GM18511 (cell line): ENCODE data around the gene CMIP.

ENCODE experiments used
- ATAC-seq: cut with Tn5 transposase; IDR thresholded peaks from one replicate; pipeline ENCODE4 v1.9.1; 2021; ENCODE audit warnings: mild to moderate bottlenecking, moderate library complexity; ENCODE audit not compliant: unreplicated experiment

Gene CMIP

GRCh38 chr16:81458827-81459598 lies 14.4 kb downstream of the CMIP start:
- ATAC-seq, result no peak

- ATAC-seq, result no peak
These were observed 15.5 kb downstream of the CMIP start for GRCh38 chr16:81460075-81460474.

DNA sequence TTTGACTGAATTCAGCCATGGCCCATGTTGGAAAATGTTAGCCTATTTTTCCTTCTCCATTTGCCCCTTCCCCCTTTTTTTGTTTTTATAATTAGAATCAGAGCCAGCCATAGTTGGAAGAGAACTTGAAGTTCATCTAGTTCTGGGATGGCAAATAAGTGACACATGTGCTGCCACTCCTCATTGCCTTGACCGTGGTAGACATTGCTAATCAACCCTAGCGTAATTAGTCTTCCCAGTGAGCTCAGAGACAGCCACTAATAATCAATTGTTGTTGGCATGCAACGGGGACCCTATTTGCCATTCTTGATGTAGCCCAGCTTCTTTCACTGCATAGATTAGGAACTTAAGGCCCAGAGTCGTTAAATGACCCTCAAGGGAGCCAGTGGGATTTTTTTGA lies 16.6 kb downstream of the CMIP start:
- ATAC-seq, result no peak

GRCh38 chr16:81461766-81462165 lies 17.2 kb downstream of the CMIP start:
- ATAC-seq, result no peak

DNA sequence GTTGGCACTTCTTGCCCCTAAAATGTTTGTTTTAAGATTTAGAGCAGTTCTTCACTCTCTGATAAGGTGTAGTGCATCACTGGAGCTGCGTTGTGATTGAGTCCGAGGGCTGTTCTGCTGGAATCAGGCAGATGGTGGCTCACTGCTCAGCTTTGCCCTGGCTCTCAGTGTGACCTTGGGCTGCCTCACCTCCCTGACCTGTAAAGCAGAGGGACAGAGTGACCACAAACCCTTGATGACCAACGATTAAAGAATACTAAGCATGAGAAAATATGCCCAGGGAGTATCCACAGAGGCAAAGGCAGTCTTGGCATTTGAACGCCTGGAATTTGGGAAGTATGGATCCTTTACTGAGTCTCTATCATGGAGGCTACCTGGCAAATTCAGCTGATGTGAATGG lies 18.1 kb downstream of the CMIP start:
- no peak for ATAC-seq

DNA sequence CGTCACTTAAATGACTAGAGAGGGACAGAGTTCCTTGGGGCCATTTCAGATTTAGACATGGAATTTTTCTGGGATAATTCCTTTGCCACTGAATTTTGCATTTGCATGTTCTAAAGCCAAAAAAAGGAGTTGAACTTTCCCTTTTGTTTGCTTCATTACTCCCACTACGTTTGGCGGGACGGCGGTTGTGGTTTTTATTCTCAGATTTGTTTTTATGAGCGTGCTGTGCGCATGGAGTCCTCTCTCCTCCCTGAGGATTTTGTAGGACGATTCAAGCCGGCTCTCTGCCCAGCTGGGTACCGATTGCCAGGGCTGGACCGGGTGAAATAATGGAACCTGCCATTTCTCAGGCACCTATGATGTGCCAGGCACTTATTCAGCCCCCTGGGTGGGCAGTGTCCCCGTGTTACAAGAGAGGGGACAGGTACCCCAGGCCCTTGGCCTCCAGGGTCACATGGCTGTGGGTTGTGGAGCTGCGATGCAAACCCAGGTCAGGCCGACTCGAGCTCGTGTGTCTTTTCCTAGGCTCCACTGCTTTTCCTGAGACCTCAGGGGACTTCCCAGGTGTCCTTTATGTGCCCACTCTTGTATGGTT lies 18.8 kb downstream of the CMIP start:
- no peak for ATAC-seq

DNA sequence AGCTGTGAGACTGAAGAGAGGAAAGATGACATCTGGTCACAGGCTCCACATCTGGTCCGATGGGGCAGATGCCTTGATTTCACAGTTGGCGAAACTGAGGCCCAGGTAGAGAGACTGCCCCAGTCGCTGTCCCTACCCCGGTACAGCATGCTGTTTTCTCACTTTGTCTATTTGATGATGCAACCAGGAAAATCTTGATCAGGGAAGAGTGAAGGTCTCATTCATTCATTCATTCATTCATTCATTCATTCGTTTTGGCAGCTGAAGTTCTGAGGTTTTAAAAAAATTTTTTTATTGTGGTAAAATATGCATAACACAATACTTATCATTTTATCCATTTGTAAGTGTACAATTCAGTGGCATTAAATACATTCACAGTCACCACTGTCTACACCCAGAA lies 19.7 kb downstream of the CMIP start:
- ATAC-seq, result no peak

- ATAC-seq, result no peak
These were observed 20.9 kb downstream of the CMIP start for GRCh38 chr16:81465375-81465943.

GRCh38 chr16:81466356-81466980 lies 21.9 kb downstream of the CMIP start:
- no peak for ATAC-seq

DNA sequence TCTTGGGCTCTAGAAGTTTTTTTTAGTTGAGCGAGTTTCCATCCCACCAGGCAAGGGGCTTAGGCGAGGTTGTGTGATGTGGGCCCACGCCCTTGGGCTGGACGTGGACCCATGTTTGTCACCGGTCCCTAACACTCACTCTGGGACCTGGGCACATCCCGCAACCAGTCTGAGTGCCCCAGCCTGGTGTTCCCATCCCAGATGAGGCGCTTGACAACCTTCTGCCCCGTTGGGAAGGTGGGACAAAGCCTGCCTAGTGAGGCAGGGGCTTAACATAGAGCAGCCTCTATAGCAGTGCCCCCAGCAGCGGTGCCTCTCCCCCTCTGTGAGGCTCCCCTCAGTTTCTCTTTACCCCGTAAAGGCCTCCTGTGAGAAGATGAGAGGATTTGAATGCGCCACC lies 22.5 kb downstream of the CMIP start:
- no peak for ATAC-seq

DNA sequence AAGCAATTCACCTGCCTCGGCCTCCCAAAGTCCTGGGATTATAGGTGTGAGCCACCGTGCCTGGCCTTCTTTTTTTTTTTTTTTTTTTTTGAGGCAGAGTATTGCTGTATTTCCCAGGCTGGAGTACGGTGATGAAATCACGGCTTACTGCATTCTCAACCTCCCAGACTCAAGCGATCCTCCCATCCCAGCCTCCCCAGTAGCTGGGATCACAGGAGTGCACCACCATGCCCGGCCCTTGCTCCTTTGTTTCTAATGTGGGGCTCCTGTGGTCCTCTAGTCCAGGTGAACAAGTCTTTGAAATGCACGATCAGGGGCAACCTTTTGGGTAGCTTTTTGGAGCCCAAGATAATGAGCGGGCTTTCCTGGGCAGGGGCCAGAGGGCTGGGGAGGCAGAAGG lies 23.2 kb downstream of the CMIP start:
- ATAC-seq, result no peak

GRCh38 chr16:81468269-81468902 lies 23.8 kb downstream of the CMIP start:
- ATAC-seq, result no peak

DNA sequence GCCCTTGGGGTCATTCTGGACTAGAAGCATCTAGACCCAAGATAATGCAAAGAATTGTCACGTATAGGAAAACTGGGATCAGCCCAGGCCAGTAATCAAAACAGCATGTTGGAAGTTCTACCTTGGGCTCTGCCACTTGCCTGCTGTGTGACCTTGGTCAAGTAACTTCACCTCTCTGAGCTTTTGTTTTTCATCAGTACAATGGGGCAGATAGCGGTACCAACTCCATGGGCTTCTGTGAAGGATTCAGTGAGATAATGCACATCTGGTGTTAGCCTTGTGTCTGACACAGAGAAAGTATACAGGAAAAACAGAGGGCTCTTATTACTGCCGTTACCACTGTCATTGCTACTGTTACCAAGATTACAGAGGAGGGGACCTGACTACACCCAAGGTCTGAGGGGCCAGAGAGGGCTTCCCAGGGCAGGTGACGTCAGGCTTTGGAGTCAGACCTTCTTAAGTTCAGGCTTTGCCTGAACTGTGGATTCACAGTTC lies 24.6 kb downstream of the CMIP start:
- ATAC-seq, result no peak

DNA sequence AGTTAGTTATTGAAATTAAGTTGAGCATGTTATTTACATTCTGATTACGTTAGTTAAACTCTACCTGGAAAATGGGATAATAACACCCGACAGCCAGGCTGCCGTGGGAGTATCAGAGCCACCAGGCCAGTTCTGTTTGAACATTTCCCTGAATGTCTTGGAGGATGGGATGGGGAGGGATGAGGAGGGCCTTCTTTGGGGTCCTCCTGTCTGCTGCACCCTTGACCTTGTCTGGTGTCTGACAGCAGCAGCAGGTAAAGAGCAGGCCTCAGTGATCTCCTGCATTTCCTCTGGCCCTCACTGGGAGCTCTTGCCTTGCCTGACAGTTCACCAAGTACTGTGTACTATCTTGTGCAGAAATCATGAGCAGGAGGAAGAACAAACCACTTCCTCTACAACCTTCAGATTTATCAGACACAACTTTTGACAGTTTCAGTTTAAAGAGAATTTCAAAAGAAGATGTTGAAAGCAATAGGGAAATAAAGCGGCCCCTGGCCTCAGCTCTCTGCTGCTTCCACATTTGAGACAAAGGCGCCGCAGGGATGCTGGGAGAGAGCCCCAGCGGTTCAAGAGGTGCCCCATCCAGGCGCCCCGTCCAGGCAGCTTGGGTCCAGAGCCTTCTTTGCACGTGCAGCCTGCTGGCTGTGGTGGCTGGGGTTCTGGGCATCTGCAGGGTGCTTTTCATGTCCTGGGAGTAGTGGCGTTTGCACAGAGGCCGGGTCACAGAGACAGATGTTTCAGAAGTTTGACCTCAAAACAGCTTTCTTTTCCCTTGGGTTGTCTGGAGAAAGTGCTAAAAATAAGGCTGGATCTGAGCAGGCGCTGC lies 25.3 kb downstream of the CMIP start:
- ATAC-seq, result peak; percentile 90

- no peak for ATAC-seq
These were observed 26.4 kb downstream of the CMIP start for GRCh38 chr16:81470796-81471636.

DNA sequence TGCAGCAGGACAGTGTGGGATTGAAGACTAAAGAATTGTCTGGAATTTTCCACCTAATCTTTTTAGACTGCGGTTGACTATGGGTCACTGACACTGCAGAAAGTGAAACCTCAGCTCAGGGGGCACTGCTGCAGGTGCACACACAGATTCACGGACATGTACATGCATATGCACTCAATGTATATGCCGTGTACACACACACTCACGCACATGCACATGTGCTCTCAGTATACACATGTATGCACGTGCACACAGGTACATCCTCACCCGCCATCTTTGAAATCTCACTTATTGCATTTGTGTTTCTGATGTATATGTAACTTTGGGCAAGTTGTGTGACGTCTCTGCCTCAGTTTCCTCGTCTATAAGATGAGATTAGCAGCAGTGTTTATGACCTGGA lies 27.3 kb downstream of the CMIP start:
- no peak for ATAC-seq

DNA sequence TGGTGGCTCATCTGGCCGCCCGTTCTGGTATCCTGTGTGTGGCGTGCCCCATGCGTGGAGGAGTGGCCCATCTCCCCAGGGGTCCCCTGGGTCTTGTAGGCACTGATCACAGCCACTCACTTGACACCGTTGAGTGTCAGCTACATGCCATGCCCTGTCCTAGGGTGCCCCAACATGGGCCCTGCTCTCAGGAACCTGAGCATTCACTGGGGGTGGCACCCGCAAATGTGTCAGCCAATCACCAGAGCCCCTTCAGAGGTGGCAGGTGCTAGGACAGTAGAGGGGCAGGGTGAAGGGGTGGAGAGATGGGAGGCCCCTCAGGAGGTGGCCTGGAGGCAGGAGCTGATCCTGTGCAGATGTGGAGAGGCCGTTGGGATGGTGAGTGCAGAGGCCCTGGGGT lies 27.8 kb downstream of the CMIP start:
- ATAC-seq, result no peak

DNA sequence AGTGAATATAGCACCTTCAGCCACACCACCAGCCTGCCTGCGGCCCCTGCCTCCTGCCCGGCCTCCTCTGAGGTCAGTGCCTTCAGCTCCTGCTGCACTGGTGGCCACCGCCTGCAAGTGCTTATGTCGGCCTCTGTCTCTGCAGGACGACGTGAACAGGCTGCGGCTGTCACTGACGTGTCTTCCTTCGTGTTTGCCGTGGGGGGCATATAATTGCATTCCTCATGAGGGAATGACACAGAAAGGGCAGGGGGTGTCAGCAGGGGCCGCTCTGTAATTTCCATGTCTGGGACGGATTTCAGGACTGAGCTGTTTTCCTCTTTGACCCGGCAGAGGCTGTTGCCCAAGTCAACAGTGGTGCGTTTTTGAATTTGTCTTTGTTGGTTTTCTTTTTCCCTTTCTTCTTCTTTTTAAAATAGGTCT lies 28.5 kb downstream of the CMIP start:
- no peak for ATAC-seq

DNA sequence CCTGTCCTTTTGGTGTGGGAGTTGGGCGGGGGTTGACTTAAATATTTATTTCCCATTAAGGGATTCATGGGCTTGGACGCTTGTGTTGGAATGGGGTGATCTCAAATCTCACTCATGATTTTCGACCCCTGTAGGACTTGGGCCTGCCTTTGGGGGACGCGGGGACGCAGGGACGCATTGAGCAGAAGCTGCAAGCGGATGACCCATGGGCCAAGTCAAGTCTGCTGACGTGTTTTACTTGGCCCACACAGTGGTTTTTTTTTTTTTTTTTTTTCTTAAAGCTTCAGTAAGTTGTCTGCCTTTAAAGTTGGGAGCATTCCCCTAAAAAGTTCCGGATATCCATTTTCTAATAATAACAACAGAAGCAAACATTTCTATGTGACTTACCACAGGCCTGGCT lies 28.9 kb downstream of the CMIP start:
- ATAC-seq, result no peak
